ENCODE data around the gene MT1E. TPM values are rescaled to one million over a fixed set of nuclear protein-coding genes. Genes with fewer than 3 reads are reported as not detected.

Gene MT1E
- polyA plus RNA-seq, 1 donor from 2014 or later = not detected

GRCh38 chr16:56606071-56606475 is 19.5 kb upstream of the MT1E start:
- Histone ChIP-seq H2AFZ (ENCODE audit: low read depth, low read length) (no peak overlapping the region), H3K36me3 (ENCODE audit: insufficient read depth, low read length) (no peaks in the 10 kb centered on the region), H4K20me1 (ENCODE audit: insufficient read depth) (no peaks in the 10 kb centered on the region), H3K27ac (ENCODE audit: low read length) (no peak overlapping the region), H3K4me3 (ENCODE audit: low read length) (no peak overlapping the region), H3K9me3 (ENCODE audit: low read length) (no peaks in the 10 kb centered on the region), H3K27me3 (ENCODE audit: insufficient read depth, low read depth, low read length) (peaks cover 45% of the 10 kb centered on the region), H3K4me2 (ENCODE audit: low read length) (no peak overlapping the region), H3K79me2 (replicated peaks; ENCODE audit: insufficient read depth, low read length) (no peaks in the 10 kb centered on the region), H3K9ac (ENCODE audit: low read length) (no peak overlapping the region), H3F3A (ENCODE audit: insufficient read depth, low read length, poor library complexity, severe bottlenecking) (no peaks in the 10 kb centered on the region), H3K9me2 (ENCODE audit: insufficient read depth, low read length) (no peaks in the 10 kb centered on the region)
- TF ChIP-seq REST (IDR thresholded peaks at IDR 0.05; ENCODE audit: borderline replicate concordance) = no peak
- TF ChIP-seq EZH2 (IDR thresholded peaks at IDR 0.05; ENCODE audit: borderline replicate concordance, insufficient read depth, low read length, poor library complexity, severe bottlenecking) = no peak
- TF ChIP-seq SMC3 (conservative IDR thresholded peaks at IDR 0.05; ENCODE audit: poor library complexity) = no peak
- TF ChIP-seq RAD21 (conservative IDR thresholded peaks at IDR 0.05) = no peak
- no peak for TF ChIP-seq POLR2AphosphoS5 (IDR thresholded peaks at IDR 0.05)
- TF ChIP-seq, protein P1, sequence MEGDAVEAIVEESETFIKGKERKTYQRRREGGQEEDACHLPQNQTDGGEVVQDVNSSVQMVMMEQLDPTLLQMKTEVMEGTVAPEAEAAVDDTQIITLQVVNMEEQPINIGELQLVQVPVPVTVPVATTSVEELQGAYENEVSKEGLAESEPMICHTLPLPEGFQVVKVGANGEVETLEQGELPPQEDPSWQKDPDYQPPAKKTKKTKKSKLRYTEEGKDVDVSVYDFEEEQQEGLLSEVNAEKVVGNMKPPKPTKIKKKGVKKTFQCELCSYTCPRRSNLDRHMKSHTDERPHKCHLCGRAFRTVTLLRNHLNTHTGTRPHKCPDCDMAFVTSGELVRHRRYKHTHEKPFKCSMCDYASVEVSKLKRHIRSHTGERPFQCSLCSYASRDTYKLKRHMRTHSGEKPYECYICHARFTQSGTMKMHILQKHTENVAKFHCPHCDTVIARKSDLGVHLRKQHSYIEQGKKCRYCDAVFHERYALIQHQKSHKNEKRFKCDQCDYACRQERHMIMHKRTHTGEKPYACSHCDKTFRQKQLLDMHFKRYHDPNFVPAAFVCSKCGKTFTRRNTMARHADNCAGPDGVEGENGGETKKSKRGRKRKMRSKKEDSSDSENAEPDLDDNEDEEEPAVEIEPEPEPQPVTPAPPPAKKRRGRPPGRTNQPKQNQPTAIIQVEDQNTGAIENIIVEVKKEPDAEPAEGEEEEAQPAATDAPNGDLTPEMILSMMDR (IDR thresholded peaks at IDR 0.05; ENCODE audit: poor library complexity, severe bottlenecking) = no peak
- TF ChIP-seq TAF1 (IDR thresholded peaks at IDR 0.05; ENCODE audit: low read depth) = no peak
- TF ChIP-seq MXI1 (conservative IDR thresholded peaks at IDR 0.05; ENCODE audit: poor library complexity, severe bottlenecking) = no peak
- no peak for TF ChIP-seq EP300 (conservative IDR thresholded peaks at IDR 0.05; ENCODE audit: poor library complexity, severe bottlenecking)

- H3K4me3 ChIP-seq (ENCODE audit: low read length) = no peak overlapping the region
- no peak overlapping the region for H3K4me2 ChIP-seq (ENCODE audit: low read length)
- no peaks in the 10 kb centered on the region for H3K9me2 ChIP-seq (ENCODE audit: insufficient read depth, low read length)
- H3K27me3 ChIP-seq (ENCODE audit: insufficient read depth, low read depth, low read length) = peaks cover 50% of the 10 kb centered on the region
- no peak overlapping the region for H3K27ac ChIP-seq (ENCODE audit: low read length)
- H2AFZ ChIP-seq (ENCODE audit: low read depth, low read length) = no peak overlapping the region
- H3F3A ChIP-seq (ENCODE audit: insufficient read depth, low read length, poor library complexity, severe bottlenecking) = no peaks in the 10 kb centered on the region
- TF ChIP-seq RAD21 (conservative IDR thresholded peaks at IDR 0.05) (no peak), REST (IDR thresholded peaks at IDR 0.05; ENCODE audit: borderline replicate concordance) (no peak), TAF1 (IDR thresholded peaks at IDR 0.05; ENCODE audit: low read depth) (no peak), EZH2 (IDR thresholded peaks at IDR 0.05; ENCODE audit: borderline replicate concordance, insufficient read depth, low read length, poor library complexity, severe bottlenecking) (no peak)
- H4K20me1 ChIP-seq (ENCODE audit: insufficient read depth) = no peaks in the 10 kb centered on the region
- H3K79me2 ChIP-seq (replicated peaks; ENCODE audit: insufficient read depth, low read length) = no peaks in the 10 kb centered on the region
- no peak overlapping the region for H3K9ac ChIP-seq (ENCODE audit: low read length)
- no peaks in the 10 kb centered on the region for H3K36me3 ChIP-seq (ENCODE audit: insufficient read depth, low read length)
- no peaks in the 10 kb centered on the region for H3K9me3 ChIP-seq (ENCODE audit: low read length)
Observed at GRCh38 chr16:56606476-56607108, 19.0 kb upstream of the MT1E start.
